Astrocyte (in vitro differentiated cells and primary cell): ENCODE results near the gene KCNAB1.

Experiments used
- CTCF ChIP-seq: IDR thresholded peaks from 2 replicates; pipeline ENCODE4 v1.5.1; 2011; ENCODE audit warnings: low read depth, mild to moderate bottlenecking, inconsistent platforms, low read length, moderate library complexity; ENCODE audit not compliant: insufficient read depth
- EZH2 ChIP-seq: IDR thresholded peaks from 2 replicates; pipeline ENCODE4 v1.6.1; 2012; ENCODE audit warnings: mild to moderate bottlenecking, low read length, inconsistent platforms; ENCODE audit not compliant: insufficient read depth

- TF ChIP-seq CTCF (no peak), EZH2 (no peak)
Measured at GRCh38 chr3:156317462-156318074, 197.2 kb downstream of the KCNAB1 start.
